Osteocyte (in vitro differentiated cells): ENCODE results near the gene IER3. TPM values are rescaled to one million over a fixed set of nuclear protein-coding genes. Genes with fewer than 3 reads are reported as not detected.
A peak's percentile ranks its signal among the peaks of the same experiment; 100 is the strongest.
"Not testable (repeated sequence)": the region's sequence is repeated elsewhere in the genome, so short reads cannot be mapped to it uniquely, and the experiment has no call there.

Source experiments
- DNase-seq: peaks from one replicate; pipeline ENCODE4 v3.0.0; 2021; ENCODE audit warnings: mixed read lengths; ENCODE audit not compliant: unreplicated experiment; ENCODE audit errors: extremely low spot score
- H3K27ac Mint-ChIP-seq: one replicate; pipeline ENCODE4 v1.8.0; 2021; ENCODE audit warnings: mild to moderate bottlenecking, mixed read lengths; ENCODE audit not compliant: unreplicated experiment
- H3K27me3 Mint-ChIP-seq: one replicate; pipeline ENCODE4 v1.8.0; 2021; ENCODE audit warnings: mixed read lengths; ENCODE audit not compliant: unreplicated experiment
- H3K36me3 Mint-ChIP-seq: one replicate; pipeline ENCODE4 v1.8.0; 2021; ENCODE audit warnings: mixed read lengths; ENCODE audit not compliant: unreplicated experiment
- H3K4me1 Mint-ChIP-seq: one replicate; pipeline ENCODE4 v1.8.0; 2021; ENCODE audit warnings: mixed read lengths; ENCODE audit not compliant: unreplicated experiment
- H3K4me3 Mint-ChIP-seq: one replicate; pipeline ENCODE4 v1.8.0; 2021; ENCODE audit warnings: mild to moderate bottlenecking, moderate library complexity, mixed read lengths; ENCODE audit not compliant: unreplicated experiment
- H3K9me3 Mint-ChIP-seq: one replicate; pipeline ENCODE4 v1.8.0; 2021; ENCODE audit warnings: mixed read lengths; ENCODE audit not compliant: unreplicated experiment
- CTCF ChIP-seq: fragments of 200-600 bp; sonication (generic); IDR thresholded peaks from 2 replicates; pipeline ENCODE4 v1.5.0; 2021; ENCODE audit warnings: antibody characterized with exemption, mild to moderate bottlenecking, moderate library complexity
- total RNA-seq: library from RNA; stranded (reverse); gene quantifications from 2 replicates; pipeline ENCODE4 v1.2.1, GENCODE V29; 2021

Gene IER3
- total RNA-seq, 1 donor from 2014 or later: 418 TPM

GRCh38 chr6:30757261-30757904, 13.0 kb upstream of the IER3 start:
- H3K4me3 Mint-ChIP-seq: no peak overlapping the region
- no peak for DNase-seq
- H3K27me3 Mint-ChIP-seq: no peaks in the 10 kb centered on the region
- H3K27ac Mint-ChIP-seq: peak overlapping the region; percentile 77
- H3K4me1 Mint-ChIP-seq: peaks cover 78% of the 10 kb centered on the region
- no peaks in the 10 kb centered on the region for H3K9me3 Mint-ChIP-seq
- H3K36me3 Mint-ChIP-seq: no peaks in the 10 kb centered on the region
- no peak for TF ChIP-seq CTCF

- H3K4me3 Mint-ChIP-seq, DNase-seq, H3K9me3 Mint-ChIP-seq, H3K27me3 Mint-ChIP-seq, H3K36me3 Mint-ChIP-seq: not testable (repeated sequence)
- H3K4me1 Mint-ChIP-seq: peaks cover 83% of the 10 kb centered on the region
- peak overlapping the region; percentile 99 for H3K27ac Mint-ChIP-seq
These were observed 12.2 kb upstream of the IER3 start for GRCh38 chr6:30756405-30757003.

GRCh38 chr6:30754631-30755030, 10.3 kb upstream of the IER3 start:
- Mint-ChIP-seq H3K36me3 (no peaks in the 10 kb centered on the region), H3K27ac (peak overlapping the region; percentile 99), H3K9me3 (no peaks in the 10 kb centered on the region), H3K4me3 (no peak overlapping the region), H3K27me3 (no peaks in the 10 kb centered on the region), H3K4me1 (peaks cover 81% of the 10 kb centered on the region)
- DNase-seq: no peak
- no peak for TF ChIP-seq CTCF

- no peaks in the 10 kb centered on the region for H3K9me3 Mint-ChIP-seq
- peak; percentile 100 for DNase-seq
- H3K27me3 Mint-ChIP-seq: no peaks in the 10 kb centered on the region
- TF ChIP-seq CTCF: no peak
- peaks cover 86% of the 10 kb centered on the region for H3K4me1 Mint-ChIP-seq
- H3K36me3 Mint-ChIP-seq: no peaks in the 10 kb centered on the region
- H3K4me3 Mint-ChIP-seq: peak overlapping the region; percentile 19
- peak overlapping the region; percentile 99 for H3K27ac Mint-ChIP-seq
These were observed 8.0 kb upstream of the IER3 start for GRCh38 chr6:30752157-30752927.

GRCh38 chr6:30750379-30750668, 6.0 kb upstream of the IER3 start:
- no peak for DNase-seq
- H3K4me1 Mint-ChIP-seq: peaks cover 81% of the 10 kb centered on the region
- no peaks in the 10 kb centered on the region for H3K36me3 Mint-ChIP-seq
- no peaks in the 10 kb centered on the region for H3K27me3 Mint-ChIP-seq
- peak overlapping the region; percentile 96 for H3K27ac Mint-ChIP-seq
- H3K9me3 Mint-ChIP-seq: no peaks in the 10 kb centered on the region
- no peak overlapping the region for H3K4me3 Mint-ChIP-seq
- no peak for TF ChIP-seq CTCF
